ENCODE measurements around the gene LACC1. TPM values are rescaled to one million over a fixed set of nuclear protein-coding genes. Genes with fewer than 3 reads are reported as not detected.

Gene LACC1
- total RNA-seq, 4 donors from 2014 or later: 4.7 to 10.1 (median 7.2) TPM

DNA sequence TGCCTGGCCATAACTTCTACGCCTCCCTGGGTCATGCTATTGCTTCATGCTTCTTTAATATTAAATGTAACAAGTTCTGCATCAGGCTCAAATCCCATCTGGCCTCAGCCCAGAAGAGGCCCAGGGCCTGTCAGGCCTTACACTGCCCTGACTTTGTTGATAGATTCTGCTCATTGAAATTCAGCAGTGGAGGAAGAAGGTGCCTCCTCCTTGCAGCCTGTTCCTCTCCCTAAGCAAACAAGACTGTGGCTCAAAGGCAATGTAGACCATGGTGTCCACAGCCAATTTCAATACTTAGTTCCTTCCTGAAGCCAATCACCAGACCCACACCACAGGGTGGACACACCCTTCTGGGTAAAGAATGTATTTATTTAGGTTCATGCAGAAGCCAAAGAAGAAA is 59.4 kb downstream of the LACC1 start:
- DNase-seq (ENCODE audit: low spot score in 2 of 2): no peak

DNA sequence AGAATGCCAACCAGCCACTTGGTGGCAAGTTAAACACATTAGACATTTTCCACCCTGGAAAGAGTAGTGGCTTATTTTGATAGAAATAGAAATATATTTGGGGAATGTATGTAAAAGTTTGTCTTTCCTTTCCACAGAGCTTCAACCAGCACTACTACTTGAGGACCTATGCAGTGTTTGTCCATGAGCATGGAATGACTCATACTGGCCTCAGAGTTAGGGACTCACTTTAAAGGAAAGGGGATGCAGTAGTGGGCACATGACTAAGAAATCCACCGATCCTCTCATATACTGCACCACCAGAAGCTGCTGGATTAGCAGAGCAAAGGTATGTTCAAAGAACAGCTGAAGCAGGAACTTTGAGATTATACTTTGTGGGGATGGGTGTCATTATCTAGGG is 62.6 kb downstream of the LACC1 start:
- TF ChIP-seq POLR2AphosphoS5 (IDR thresholded peaks at IDR 0.05) (no peak), POLR2A (IDR thresholded peaks at IDR 0.05) (no peak), EP300 (IDR thresholded peaks at IDR 0.05) (no peak)
- TF ChIP-seq, protein P1, sequence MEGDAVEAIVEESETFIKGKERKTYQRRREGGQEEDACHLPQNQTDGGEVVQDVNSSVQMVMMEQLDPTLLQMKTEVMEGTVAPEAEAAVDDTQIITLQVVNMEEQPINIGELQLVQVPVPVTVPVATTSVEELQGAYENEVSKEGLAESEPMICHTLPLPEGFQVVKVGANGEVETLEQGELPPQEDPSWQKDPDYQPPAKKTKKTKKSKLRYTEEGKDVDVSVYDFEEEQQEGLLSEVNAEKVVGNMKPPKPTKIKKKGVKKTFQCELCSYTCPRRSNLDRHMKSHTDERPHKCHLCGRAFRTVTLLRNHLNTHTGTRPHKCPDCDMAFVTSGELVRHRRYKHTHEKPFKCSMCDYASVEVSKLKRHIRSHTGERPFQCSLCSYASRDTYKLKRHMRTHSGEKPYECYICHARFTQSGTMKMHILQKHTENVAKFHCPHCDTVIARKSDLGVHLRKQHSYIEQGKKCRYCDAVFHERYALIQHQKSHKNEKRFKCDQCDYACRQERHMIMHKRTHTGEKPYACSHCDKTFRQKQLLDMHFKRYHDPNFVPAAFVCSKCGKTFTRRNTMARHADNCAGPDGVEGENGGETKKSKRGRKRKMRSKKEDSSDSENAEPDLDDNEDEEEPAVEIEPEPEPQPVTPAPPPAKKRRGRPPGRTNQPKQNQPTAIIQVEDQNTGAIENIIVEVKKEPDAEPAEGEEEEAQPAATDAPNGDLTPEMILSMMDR (IDR thresholded peaks at IDR 0.05): no peak
- Histone ChIP-seq H3K36me3 (no peaks in the 10 kb centered on the region), H3K27ac (no peak overlapping the region), H3K9me3 (no peaks in the 10 kb centered on the region), H3K4me3 (no peak overlapping the region), H3K4me1 (peaks cover 8% of the 10 kb centered on the region), H3K27me3 (no peaks in the 10 kb centered on the region)
- no peak for DNase-seq (ENCODE audit: low spot score in 2 of 2)
- 88% methylated on average over 1 of the region's 1 CpG for WGBS

More for the DNA sequence above, 59.4 kb downstream of the LACC1 start:
- H3K36me3 ChIP-seq: no peaks in the 10 kb centered on the region
- WGBS: 90% methylated on average over 1 of the region's 1 CpG
- TF ChIP-seq POLR2AphosphoS5 (IDR thresholded peaks at IDR 0.05) (no peak), POLR2A (IDR thresholded peaks at IDR 0.05) (no peak), EP300 (IDR thresholded peaks at IDR 0.05) (no peak)
- TF ChIP-seq, protein P1 (IDR thresholded peaks at IDR 0.05): no peak
- no peak overlapping the region for H3K4me3 ChIP-seq
- H3K27ac ChIP-seq: no peak overlapping the region
- no peaks in the 10 kb centered on the region for H3K9me3 ChIP-seq
- H3K4me1 ChIP-seq: peaks cover 24% of the 10 kb centered on the region
- H3K27me3 ChIP-seq: no peaks in the 10 kb centered on the region

Other genes with a start within 250 kb of the LACC1 start
- under 1 TPM; 0.25 to 0.52 (median 0.33) TPM for gene ENOX1, start 92.9 kb upstream of the LACC1 start, total RNA-seq
- 1 to 10 TPM; 2.0 to 6.0 (median 3.6) TPM for gene CCDC122, start 164 bp upstream of the LACC1 start, total RNA-seq